GM12872 (cell line): ENCODE data around the gene SLC6A6.

ENCODE experiments used
- TF ChIP-seq, protein P1 (sequence below): IDR thresholded peaks from 3 replicates; pipeline ENCODE4 v1.5.1; 2011; ENCODE audit warnings: low read depth, mild to moderate bottlenecking, low read length, moderate library complexity; ENCODE audit not compliant: insufficient read depth

The SLC6A6 gene

DNA sequence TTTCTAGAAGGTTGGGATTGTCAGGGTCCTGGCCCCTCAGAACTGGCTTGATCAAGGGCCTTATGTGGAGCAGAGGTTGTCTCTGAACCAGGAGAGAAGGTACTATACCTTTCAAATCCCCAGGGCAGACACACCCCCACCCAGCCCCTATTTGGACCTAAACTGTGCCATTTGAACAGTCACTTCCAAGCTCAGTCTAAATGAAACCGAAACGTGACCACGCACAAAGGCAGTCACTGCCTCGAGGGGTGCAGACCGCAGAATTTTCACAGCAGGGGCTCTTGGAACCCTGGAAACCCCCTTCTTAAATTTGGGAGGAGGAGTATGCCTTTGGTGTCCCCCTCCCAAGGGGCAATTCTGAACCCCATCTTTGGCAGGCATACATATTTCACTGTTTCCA lies 84.1 kb downstream of the SLC6A6 start:
- TF ChIP-seq, protein P1, sequence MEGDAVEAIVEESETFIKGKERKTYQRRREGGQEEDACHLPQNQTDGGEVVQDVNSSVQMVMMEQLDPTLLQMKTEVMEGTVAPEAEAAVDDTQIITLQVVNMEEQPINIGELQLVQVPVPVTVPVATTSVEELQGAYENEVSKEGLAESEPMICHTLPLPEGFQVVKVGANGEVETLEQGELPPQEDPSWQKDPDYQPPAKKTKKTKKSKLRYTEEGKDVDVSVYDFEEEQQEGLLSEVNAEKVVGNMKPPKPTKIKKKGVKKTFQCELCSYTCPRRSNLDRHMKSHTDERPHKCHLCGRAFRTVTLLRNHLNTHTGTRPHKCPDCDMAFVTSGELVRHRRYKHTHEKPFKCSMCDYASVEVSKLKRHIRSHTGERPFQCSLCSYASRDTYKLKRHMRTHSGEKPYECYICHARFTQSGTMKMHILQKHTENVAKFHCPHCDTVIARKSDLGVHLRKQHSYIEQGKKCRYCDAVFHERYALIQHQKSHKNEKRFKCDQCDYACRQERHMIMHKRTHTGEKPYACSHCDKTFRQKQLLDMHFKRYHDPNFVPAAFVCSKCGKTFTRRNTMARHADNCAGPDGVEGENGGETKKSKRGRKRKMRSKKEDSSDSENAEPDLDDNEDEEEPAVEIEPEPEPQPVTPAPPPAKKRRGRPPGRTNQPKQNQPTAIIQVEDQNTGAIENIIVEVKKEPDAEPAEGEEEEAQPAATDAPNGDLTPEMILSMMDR = no peak

DNA sequence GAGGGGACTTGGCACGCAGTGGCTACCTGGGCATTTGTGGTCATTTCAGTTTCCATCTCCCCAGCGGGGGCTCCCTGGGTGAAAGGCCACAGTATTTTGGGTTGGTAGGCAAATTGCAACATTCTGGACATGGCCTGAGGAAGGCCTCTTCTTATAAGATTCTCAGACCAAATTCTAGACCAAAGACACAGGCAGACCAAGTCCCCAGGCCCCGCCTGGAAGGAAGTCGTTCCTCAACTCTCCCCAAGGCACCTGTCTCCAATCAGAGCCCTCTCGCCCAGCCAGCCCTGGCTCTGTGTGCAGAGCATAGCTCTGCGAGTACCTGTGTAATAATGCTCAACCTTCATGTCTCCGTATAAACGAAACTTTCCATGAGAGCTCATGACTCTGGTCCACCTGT lies 84.7 kb downstream of the SLC6A6 start:
- TF ChIP-seq, protein P1 = no peak

DNA sequence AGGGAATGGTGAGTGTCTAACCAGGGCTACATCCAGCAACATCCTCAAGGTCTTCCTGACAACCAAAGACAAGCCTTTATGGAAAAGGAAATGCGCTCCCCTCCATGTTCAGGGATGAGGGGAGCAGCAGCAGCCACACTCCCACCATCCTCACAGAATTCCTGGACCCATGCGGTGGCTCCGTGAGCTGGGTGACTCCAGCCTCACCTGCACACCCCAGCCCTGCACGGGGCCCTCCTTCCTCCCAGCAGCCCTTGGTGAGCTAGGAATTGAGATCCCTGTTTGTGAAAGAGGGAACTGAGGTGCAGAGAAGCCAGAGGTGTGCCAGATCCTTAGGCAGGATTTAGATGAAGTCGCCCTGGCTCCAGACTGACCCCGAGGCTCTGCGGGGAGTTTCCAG lies 85.4 kb downstream of the SLC6A6 start:
- TF ChIP-seq, protein P1 = no peak

DNA sequence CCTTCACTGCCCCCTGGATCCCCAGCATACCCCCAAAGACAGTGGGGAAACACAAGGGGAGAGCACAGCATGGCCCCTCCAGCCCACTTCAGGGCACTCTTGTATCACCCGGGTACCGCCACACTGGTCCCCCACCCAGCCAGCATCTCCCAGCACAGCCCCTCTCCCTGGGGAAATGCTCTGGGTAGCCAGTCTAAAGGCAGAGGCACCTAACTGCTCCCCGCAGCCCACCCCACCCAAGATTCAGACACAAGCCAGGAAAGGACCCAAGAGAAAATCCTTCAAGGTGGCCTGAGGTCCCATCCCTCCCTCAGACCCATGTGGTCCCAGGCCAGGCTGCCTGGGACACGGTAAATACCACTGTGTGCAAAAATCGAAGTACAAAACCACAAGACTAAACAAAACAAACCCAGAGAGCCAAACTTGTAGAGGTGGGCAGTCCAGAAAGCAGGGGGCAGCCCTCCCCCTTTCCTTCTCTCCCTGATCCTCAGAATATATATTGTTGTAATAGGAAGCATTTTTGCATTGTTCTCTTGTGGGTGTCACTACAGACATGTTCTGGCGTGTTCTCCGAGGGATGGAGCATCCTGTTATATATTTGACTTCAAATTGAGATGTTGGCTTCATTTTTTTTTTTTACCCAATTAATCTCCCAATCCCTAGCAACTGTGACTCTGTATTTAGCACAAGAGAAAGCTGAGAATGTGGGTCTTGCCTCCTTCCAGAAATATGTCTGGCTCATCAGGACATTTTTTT lies 86.1 kb downstream of the SLC6A6 start:
- TF ChIP-seq, protein P1 = no peak

DNA sequence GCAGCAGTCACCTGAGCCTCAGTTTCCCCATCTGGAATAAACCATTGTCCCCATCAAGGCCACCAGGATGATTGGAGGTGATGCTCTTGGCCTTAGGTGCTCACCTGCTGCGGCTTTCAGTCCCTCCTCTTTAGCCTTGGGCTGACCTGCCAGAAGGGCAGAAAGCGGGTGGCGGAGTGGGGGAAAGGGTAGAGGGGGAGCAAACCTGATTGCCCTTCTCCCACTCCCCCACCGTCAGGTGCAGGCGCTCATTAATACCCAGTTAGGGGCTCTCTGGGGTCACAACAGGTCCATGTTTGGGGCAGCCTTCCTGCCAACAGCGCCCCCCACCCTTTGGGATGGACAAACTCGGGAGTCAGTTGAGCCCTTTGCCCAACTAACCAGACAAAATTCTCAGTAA lies 87.2 kb downstream of the SLC6A6 start:
- TF ChIP-seq, protein P1 = no peak

DNA sequence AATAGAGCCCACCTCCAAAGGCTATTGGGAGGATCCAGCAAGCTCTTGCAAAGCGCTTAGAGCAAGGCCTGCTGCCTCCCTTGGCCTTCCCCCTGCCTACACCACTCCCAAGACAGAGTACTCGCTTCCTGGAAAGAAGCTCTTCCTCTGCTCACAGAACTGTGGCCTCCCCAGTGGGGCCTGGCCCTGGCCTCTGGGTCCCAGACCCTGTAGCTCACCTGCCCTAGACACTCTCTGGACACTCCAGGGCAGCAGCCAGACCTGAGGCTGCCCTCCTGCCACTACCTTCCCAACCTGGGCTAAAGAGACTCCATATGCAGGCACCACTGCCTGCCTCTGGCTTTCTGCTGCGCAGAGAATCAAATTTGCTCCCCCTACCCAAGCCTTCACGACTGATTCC lies 87.8 kb downstream of the SLC6A6 start:
- TF ChIP-seq, protein P1 = no peak

DNA sequence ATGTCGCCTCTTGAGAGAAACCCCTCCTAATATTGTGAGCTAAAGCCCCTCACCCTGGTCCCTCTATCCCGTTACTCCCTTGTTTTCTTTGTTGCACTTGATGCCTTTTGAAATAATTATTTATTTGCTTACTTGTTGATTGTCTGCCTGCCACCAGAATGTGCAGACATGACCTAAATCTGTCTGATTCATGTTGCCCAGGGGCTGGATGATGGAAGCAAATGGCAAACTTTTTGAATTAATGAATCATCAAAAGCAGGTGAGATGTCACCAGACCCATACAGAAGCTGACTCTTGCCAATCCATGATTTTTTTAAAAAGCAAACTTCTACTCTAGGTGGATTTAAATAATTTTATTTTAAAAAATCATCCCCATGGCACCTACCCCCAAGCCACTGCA lies 88.4 kb downstream of the SLC6A6 start:
- TF ChIP-seq, protein P1 = no peak
